NCI-H748 (cell line): ENCODE data around the gene GLI1.

Experiments
- DNase-seq: peaks from one replicate; lab custom pipeline; 2025; ENCODE audit not compliant: unreplicated experiment; lab: John Stamatoyannopoulos, UW

The GLI1 gene

GRCh38 chr12:57460841-57461275 lies 1.3 kb downstream of the GLI1 start:
- DNase-seq, result peak; percentile 31

- peak; percentile 45 for DNase-seq
Measured at GRCh38 chr12:57461276-57461916, 1.8 kb downstream of the GLI1 start.

- DNase-seq, result no peak
Measured at GRCh38 chr12:57461917-57462250, 2.3 kb downstream of the GLI1 start.

GRCh38 chr12:57462251-57462911 lies 2.8 kb downstream of the GLI1 start:
- DNase-seq, result peak; percentile 89

- DNase-seq, result no peak
Measured at GRCh38 chr12:57462912-57463253, 3.3 kb downstream of the GLI1 start.

- no peak for DNase-seq
Measured at GRCh38 chr12:57464569-57464968, 5.0 kb downstream of the GLI1 start.

GRCh38 chr12:57465030-57465746 lies 5.6 kb downstream of the GLI1 start:
- no peak for DNase-seq

GRCh38 chr12:57465747-57466505 lies 6.3 kb downstream of the GLI1 start:
- DNase-seq, result no peak

GRCh38 chr12:57467212-57467874 lies 7.8 kb downstream of the GLI1 start:
- no peak for DNase-seq

- DNase-seq, result no peak
Measured at GRCh38 chr12:57467915-57468314, 8.3 kb downstream of the GLI1 start.

- no peak for DNase-seq
Measured at GRCh38 chr12:57469296-57470164, 9.9 kb downstream of the GLI1 start.

GRCh38 chr12:57470286-57470969 lies 10.8 kb downstream of the GLI1 start:
- no peak for DNase-seq

GRCh38 chr12:57470970-57471656 lies 11.5 kb downstream of the GLI1 start:
- no peak for DNase-seq

- DNase-seq, result no peak
Measured at GRCh38 chr12:57471661-57472060, 12.1 kb downstream of the GLI1 start.

- DNase-seq, result no peak
Measured at GRCh38 chr12:57472391-57472790, 12.8 kb downstream of the GLI1 start.

- peak; percentile 15 for DNase-seq
Measured at GRCh38 chr12:57473392-57473791, 13.8 kb downstream of the GLI1 start.

- no peak for DNase-seq
Measured at GRCh38 chr12:57473886-57474285, 14.3 kb downstream of the GLI1 start.

GRCh38 chr12:57474430-57474829 lies 14.8 kb downstream of the GLI1 start:
- DNase-seq, result peak; percentile 11

GRCh38 chr12:57474862-57475261 lies 15.3 kb downstream of the GLI1 start:
- no peak for DNase-seq
